Germinal center (tissue), 1 donor: ENCODE measurements around the gene NSFL1C.
"Not testable (repeated sequence)": the region's sequence is repeated elsewhere in the genome, so short reads cannot be mapped to it uniquely, and the experiment has no call there.

Source experiments
- DNase-seq: peaks from one replicate; pipeline ENCODE4 v3.0.0; 2012; ENCODE audit warnings: mixed read lengths, low spot score

NSFL1C gene

GRCh38 chr20:1466211-1467081, at the start of gene NSFL1C:
Gene NSFL1C (minus strand): TSS chr20:1466849. CDS start chr20:1466824, 25 bp downstream.
- peak; percentile 96 for DNase-seq

- no peak for DNase-seq
Measured at GRCh38 chr20:1513801-1514200, 47.2 kb upstream of the NSFL1C start.

GRCh38 chr20:1509237-1509636, 42.6 kb upstream of the NSFL1C start:
- peak; percentile 39 for DNase-seq

GRCh38 chr20:1508574-1508973, 41.9 kb upstream of the NSFL1C start:
- DNase-seq: no peak

GRCh38 chr20:1507276-1507675, 40.6 kb upstream of the NSFL1C start:
- DNase-seq: no peak

- DNase-seq: no peak
Measured at GRCh38 chr20:1505871-1506270, 39.2 kb upstream of the NSFL1C start.

- no peak for DNase-seq
Measured at GRCh38 chr20:1505361-1505760, 38.7 kb upstream of the NSFL1C start.

- DNase-seq: peak; percentile 88
Measured at GRCh38 chr20:1503564-1504227, 37.0 kb upstream of the NSFL1C start.

GRCh38 chr20:1500496-1500895, 33.8 kb upstream of the NSFL1C start:
- no peak for DNase-seq

GRCh38 chr20:1499528-1500420, 33.1 kb upstream of the NSFL1C start:
- no peak for DNase-seq

GRCh38 chr20:1497371-1497770, 30.7 kb upstream of the NSFL1C start:
- DNase-seq: not testable (repeated sequence)

- DNase-seq: no peak
Measured at GRCh38 chr20:1496930-1497329, 30.3 kb upstream of the NSFL1C start.

GRCh38 chr20:1494436-1494835, 27.8 kb upstream of the NSFL1C start:
- DNase-seq: no peak

- no peak for DNase-seq
Measured at GRCh38 chr20:1493536-1493935, 26.9 kb upstream of the NSFL1C start.

GRCh38 chr20:1491860-1492642, 25.4 kb upstream of the NSFL1C start:
- no peak for DNase-seq

GRCh38 chr20:1491281-1491840, 24.7 kb upstream of the NSFL1C start, which contains the start of gene SIRPB2:
Gene SIRPB2 (minus strand): TSS chr20:1491420. CDS start chr20:1491359, 61 bp downstream.
- DNase-seq: no peak

GRCh38 chr20:1490643-1491195, 24.1 kb upstream of the NSFL1C start:
- DNase-seq: no peak

GRCh38 chr20:1489764-1490436, 23.3 kb upstream of the NSFL1C start:
- DNase-seq: no peak

- no peak for DNase-seq
Measured at GRCh38 chr20:1489325-1489724, 22.7 kb upstream of the NSFL1C start.

- no peak for DNase-seq
Measured at GRCh38 chr20:1486566-1486965, 19.9 kb upstream of the NSFL1C start.
